Measurements from ENCODE around the gene ARFGAP3.

DNA sequence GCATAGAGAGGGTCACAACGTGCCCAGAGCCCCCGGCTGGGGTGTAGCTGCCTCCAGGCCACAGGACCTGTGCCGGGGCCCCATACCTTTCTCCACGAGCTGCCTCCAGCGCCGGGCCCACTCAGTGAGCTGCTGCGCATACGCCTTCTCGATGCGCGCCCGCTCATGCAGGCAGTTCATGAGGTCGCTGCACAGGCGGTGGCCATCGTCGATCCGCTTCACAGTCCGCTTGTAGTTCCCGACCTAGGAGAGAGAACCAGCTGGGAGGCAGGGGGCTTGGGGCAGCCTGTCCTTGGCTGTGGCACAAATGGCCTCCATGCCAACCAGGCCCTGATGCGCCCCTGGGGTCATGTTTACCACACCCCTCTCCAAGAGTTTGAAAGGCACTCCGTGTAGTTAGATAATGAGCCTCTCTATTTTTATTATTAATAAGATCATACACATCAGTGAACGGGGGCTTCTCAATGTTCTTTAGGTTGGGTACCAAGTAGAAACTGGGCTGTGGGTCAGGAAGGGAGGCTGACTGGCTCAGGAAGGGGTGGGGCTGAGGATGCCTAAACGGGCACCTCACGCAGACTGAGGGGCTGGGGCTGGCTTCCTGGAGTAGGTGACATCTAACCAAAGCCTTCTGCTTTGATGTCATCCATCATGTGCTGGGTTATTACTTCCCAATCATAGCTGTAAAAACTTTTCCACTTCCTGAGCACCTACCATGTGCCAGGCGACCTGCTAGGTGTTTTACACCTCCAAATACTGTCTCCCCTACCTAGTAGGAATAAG, 36.5 kb upstream of the ARFGAP3 start:
- TF ChIP-seq CTCF (IDR thresholded peaks at IDR 0.05; ENCODE audit: insufficient read depth, low read depth, low read length) (no peak), EZH2 (IDR thresholded peaks at IDR 0.05; ENCODE audit: insufficient read depth, low read length) (no peak)
